NT2/D1 (cell line): Measurements from ENCODE around the gene FLNB.

Source experiments
- DNase-seq: peaks from one replicate; pipeline ENCODE4 v3.0.0-alpha.2; 2011; ENCODE audit warnings: low read depth, low spot score
- H3K27me3 ChIP-seq: 2 replicates; pipeline ENCODE4 v1.6.0; 2011; ENCODE audit warnings: mild to moderate bottlenecking; ENCODE audit not compliant: insufficient read length, insufficient read depth
- H3K36me3 ChIP-seq: 2 replicates; pipeline ENCODE4 v1.6.1; 2011; ENCODE audit warnings: mild to moderate bottlenecking, low read length, mixed read lengths; ENCODE audit not compliant: insufficient read depth, insufficient read length
- H3K4me1 ChIP-seq: 2 replicates; pipeline ENCODE4 v1.5.1; 2011; ENCODE audit not compliant: insufficient read depth, insufficient read length
- H3K4me3 ChIP-seq: 2 replicates; pipeline ENCODE4 v1.5.1; 2011; ENCODE audit warnings: low read depth; ENCODE audit not compliant: insufficient read length
- H3K9ac ChIP-seq: 2 replicates; pipeline ENCODE4 v1.6.0; 2011; ENCODE audit warnings: low read depth; ENCODE audit not compliant: insufficient read length
- H3K9me3 ChIP-seq: 2 replicates; pipeline ENCODE4 v1.5.1; 2011; ENCODE audit warnings: mild to moderate bottlenecking, low read length; ENCODE audit not compliant: insufficient read depth
- SUZ12 ChIP-seq: IDR thresholded peaks from 2 replicates; pipeline ENCODE4 v1.6.1; 2011; ENCODE audit not compliant: insufficient read length, insufficient read depth; ENCODE audit errors: extremely low read depth
- YY1 ChIP-seq: IDR thresholded peaks from 2 replicates; pipeline ENCODE4 v1.6.1; 2011; ENCODE audit not compliant: insufficient read length, insufficient read depth
- ZNF274 ChIP-seq: IDR thresholded peaks from 2 replicates; pipeline ENCODE4 v1.6.1; 2011; ENCODE audit warnings: mild to moderate bottlenecking, low read depth, low read length

Gene FLNB

GRCh38 chr3:58130591-58130990 is 122.4 kb downstream of the FLNB start:
- Histone ChIP-seq H3K9me3 (peaks cover 7% of the 10 kb centered on the region; the same call in 1 of the 2 replicates), H3K4me3 (no peak overlapping the region), H3K36me3 (peaks cover 98% of the 10 kb centered on the region), H3K9ac (no peak overlapping the region), H3K4me1 (no peaks in the 10 kb centered on the region), H3K27me3 (no peaks in the 10 kb centered on the region)
- TF ChIP-seq ZNF274: no peak
- TF ChIP-seq YY1: no peak
- no peak for TF ChIP-seq SUZ12
- DNase-seq: no peak

GRCh38 chr3:58131101-58131825 is 123.0 kb downstream of the FLNB start:
- H3K4me1 ChIP-seq: no peaks in the 10 kb centered on the region
- no peak overlapping the region for H3K9ac ChIP-seq
- no peak for TF ChIP-seq ZNF274
- DNase-seq: no peak
- H3K4me3 ChIP-seq: no peak overlapping the region
- no peaks in the 10 kb centered on the region for H3K27me3 ChIP-seq
- peaks cover 7% of the 10 kb centered on the region; the same call in 1 of the 2 replicates for H3K9me3 ChIP-seq
- peaks cover 98% of the 10 kb centered on the region for H3K36me3 ChIP-seq

DNA sequence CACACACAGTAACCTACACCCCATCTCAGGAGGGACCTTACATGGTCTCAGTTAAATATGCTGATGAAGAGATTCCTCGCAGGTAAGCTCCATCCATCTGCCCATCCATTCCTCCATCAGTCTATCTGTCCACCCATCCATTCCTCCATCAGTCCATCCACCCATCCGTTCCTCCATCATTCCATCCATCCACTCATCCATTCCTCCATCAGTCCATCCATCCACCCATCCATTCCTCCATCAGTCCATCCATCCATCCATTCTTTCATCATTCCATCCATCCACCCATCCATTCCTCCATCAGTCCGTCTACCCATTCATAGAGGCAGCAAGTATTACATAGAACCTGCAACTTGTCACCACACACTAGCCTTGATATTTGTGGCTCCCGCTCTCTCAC is 124.6 kb downstream of the FLNB start:
- H3K9ac ChIP-seq: no peak overlapping the region
- H3K9me3 ChIP-seq: peaks cover 3% of the 10 kb centered on the region; the same call in 1 of the 2 replicates
- no peaks in the 10 kb centered on the region for H3K27me3 ChIP-seq
- peaks cover 99% of the 10 kb centered on the region for H3K36me3 ChIP-seq
- no peak overlapping the region for H3K4me3 ChIP-seq
- no peaks in the 10 kb centered on the region for H3K4me1 ChIP-seq
- DNase-seq: no peak
- TF ChIP-seq ZNF274 (no peak), SUZ12 (no peak), YY1 (no peak)

DNA sequence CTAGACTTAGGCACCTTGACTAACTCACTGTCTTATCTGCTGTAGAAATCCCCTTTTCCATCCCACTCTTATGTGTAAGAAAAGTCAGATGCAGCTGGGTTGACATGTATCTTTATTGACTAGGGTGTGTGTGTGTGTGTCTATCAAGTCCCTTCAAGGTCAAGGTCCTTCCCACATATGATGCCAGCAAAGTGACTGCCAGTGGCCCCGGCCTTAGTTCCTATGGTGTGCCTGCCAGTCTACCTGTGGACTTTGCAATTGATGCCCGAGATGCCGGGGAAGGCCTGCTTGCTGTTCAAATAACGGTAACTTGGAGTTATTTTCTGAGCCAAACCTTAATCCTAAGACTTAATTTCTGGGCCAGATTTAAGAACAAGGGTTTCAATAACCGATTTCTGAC is 126.2 kb downstream of the FLNB start:
- Histone ChIP-seq H3K9me3 (no peaks in the 10 kb centered on the region), H3K9ac (no peak overlapping the region), H3K4me3 (no peak overlapping the region), H3K4me1 (no peaks in the 10 kb centered on the region), H3K27me3 (no peaks in the 10 kb centered on the region), H3K36me3 (peaks cover 99% of the 10 kb centered on the region)
- TF ChIP-seq ZNF274: no peak
- TF ChIP-seq SUZ12: no peak
- TF ChIP-seq YY1: no peak
- DNase-seq: no peak

- no peak overlapping the region for H3K9ac ChIP-seq
- H3K36me3 ChIP-seq: peaks cover 98% of the 10 kb centered on the region
- no peak overlapping the region for H3K4me3 ChIP-seq
- no peak for TF ChIP-seq YY1
- TF ChIP-seq SUZ12: no peak
- TF ChIP-seq ZNF274: no peak
- H3K4me1 ChIP-seq: no peaks in the 10 kb centered on the region
- H3K9me3 ChIP-seq: no peaks in the 10 kb centered on the region
- no peak for DNase-seq
- no peaks in the 10 kb centered on the region for H3K27me3 ChIP-seq
These were observed 127.7 kb downstream of the FLNB start for GRCh38 chr3:58135712-58136543.

DNA sequence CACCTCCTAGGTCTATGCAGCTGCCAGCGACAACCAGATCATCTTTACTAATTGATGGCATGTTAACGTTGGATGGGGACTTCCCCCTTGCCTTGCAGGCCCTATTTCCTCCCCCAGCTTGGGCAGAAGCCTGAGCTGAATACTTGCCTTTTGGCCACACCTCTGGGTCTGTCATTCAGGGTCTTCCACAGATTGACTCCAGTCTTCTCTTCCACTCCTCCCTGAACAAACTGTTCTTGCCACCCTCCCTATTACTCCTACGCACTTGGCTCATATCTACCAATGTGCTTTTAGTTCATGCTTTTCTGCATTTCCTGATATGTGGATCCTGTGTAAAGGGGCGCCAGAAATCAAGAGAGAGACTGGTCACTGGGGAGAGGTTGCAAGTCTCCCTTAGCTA is 129.1 kb downstream of the FLNB start:
- peaks cover 98% of the 10 kb centered on the region for H3K36me3 ChIP-seq
- DNase-seq: no peak
- H3K27me3 ChIP-seq: no peaks in the 10 kb centered on the region
- no peak overlapping the region for H3K9ac ChIP-seq
- H3K9me3 ChIP-seq: no peaks in the 10 kb centered on the region
- no peak overlapping the region for H3K4me3 ChIP-seq
- no peaks in the 10 kb centered on the region for H3K4me1 ChIP-seq
- no peak for TF ChIP-seq ZNF274
- TF ChIP-seq SUZ12: no peak
- TF ChIP-seq YY1: no peak

DNA sequence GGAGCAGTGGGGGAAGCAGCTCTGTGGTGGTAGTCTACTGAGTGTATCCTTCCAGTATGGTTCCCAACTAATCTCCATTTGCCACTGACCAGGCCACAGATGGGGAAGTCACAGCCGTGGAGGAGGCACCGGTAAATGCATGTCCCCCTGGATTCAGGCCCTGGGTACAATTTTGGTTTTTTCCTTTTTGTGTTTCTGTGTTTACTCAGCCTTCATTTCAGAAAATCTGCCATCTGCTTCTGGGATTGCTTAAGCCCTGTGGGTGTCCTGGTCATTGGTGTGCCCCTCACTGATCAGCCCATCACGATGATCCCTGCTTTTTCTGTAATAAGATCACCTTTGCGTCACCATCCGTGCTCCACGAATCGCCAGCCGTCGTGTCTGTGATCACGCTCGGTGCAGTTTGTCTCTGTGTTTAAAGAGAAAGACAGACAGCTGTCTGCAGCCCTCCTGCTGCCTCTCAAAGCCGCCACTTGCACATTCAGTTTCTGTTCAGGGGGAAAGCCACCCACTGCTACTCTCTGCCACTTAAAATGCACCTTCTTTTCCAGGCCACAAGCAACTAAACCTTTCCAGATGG is 133.6 kb downstream of the FLNB start:
- no peak for DNase-seq
- peaks cover 95% of the 10 kb centered on the region for H3K36me3 ChIP-seq

More for the DNA sequence above, 133.6 kb downstream of the FLNB start:
- H3K4me1 ChIP-seq: no peaks in the 10 kb centered on the region
- TF ChIP-seq ZNF274 (no peak), SUZ12 (no peak), YY1 (no peak)
- no peak overlapping the region for H3K4me3 ChIP-seq
- H3K9me3 ChIP-seq: no peaks in the 10 kb centered on the region
- no peak overlapping the region for H3K9ac ChIP-seq
- H3K27me3 ChIP-seq: no peaks in the 10 kb centered on the region
